ENCODE measurements around the gene INAFM2.

The INAFM2 gene

GRCh38 chr15:40323239-40323952 lies at the start of gene INAFM2:
TSS of gene INAFM2 (plus strand) at chr15:40323692. CDS start at chr15:40324056, 364 bp downstream.
- DNase-seq (ENCODE audit: low read depth in 2 of 2): peak; percentile 81 to 83

- peak; percentile 80 to 82 for DNase-seq (ENCODE audit: low read depth in 2 of 2)
Measured at GRCh38 chr15:40274350-40275274, 48.9 kb upstream of the INAFM2 start.

- no peak for DNase-seq (ENCODE audit: low read depth in 2 of 2)
Measured at GRCh38 chr15:40275523-40275922, 48.0 kb upstream of the INAFM2 start.

GRCh38 chr15:40275954-40276353 lies 47.5 kb upstream of the INAFM2 start:
- DNase-seq (ENCODE audit: low read depth in 2 of 2): no peak

GRCh38 chr15:40276927-40277326 lies 46.6 kb upstream of the INAFM2 start:
- DNase-seq (ENCODE audit: low read depth in 2 of 2): no peak

- no peak for DNase-seq (ENCODE audit: low read depth in 2 of 2)
Measured at GRCh38 chr15:40277471-40277870, 46.0 kb upstream of the INAFM2 start.

- DNase-seq (ENCODE audit: low read depth in 2 of 2): no peak
Measured at GRCh38 chr15:40278026-40278425, 45.5 kb upstream of the INAFM2 start.

- peak; percentile 41 to 52 for DNase-seq (ENCODE audit: low read depth in 2 of 2)
Measured at GRCh38 chr15:40279437-40280141, 43.9 kb upstream of the INAFM2 start.

GRCh38 chr15:40280260-40281056 lies 43.0 kb upstream of the INAFM2 start:
- DNase-seq (ENCODE audit: low read depth in 2 of 2): no peak

GRCh38 chr15:40281057-40281800 lies 42.3 kb upstream of the INAFM2 start:
- no peak for DNase-seq (ENCODE audit: low read depth in 2 of 2)

GRCh38 chr15:40281801-40282146 lies 41.7 kb upstream of the INAFM2 start:
- DNase-seq (ENCODE audit: low read depth in 2 of 2): no peak

GRCh38 chr15:40282147-40282868 lies 41.2 kb upstream of the INAFM2 start:
- DNase-seq (ENCODE audit: low read depth in 2 of 2): peak in 1 of 2 donors; percentile 18

GRCh38 chr15:40282869-40283614 lies 40.5 kb upstream of the INAFM2 start, which contains the start of gene ANKRD63:
TSS of gene ANKRD63 (minus strand) at chr15:40283064. CDS start at chr15:40282586, 478 bp downstream.
- DNase-seq (ENCODE audit: low read depth in 2 of 2): no peak

GRCh38 chr15:40283615-40284300 lies 39.7 kb upstream of the INAFM2 start:
- no peak for DNase-seq (ENCODE audit: low read depth in 2 of 2)

GRCh38 chr15:40285151-40285550 lies 38.3 kb upstream of the INAFM2 start:
- no peak for DNase-seq (ENCODE audit: low read depth in 2 of 2)

GRCh38 chr15:40285554-40286011 lies 37.9 kb upstream of the INAFM2 start:
- no peak for DNase-seq (ENCODE audit: low read depth in 2 of 2)

- DNase-seq (ENCODE audit: low read depth in 2 of 2): no peak
Measured at GRCh38 chr15:40286061-40286532, 37.4 kb upstream of the INAFM2 start.

GRCh38 chr15:40286794-40287193 lies 36.7 kb upstream of the INAFM2 start:
- DNase-seq (ENCODE audit: low read depth in 2 of 2): no peak

All from stimulated activated CD8-positive, alpha-beta memory T cell treated with anti-CD3 and anti-CD28 coated beads, Interleukin-2, amount 100 ng/mL, for 1 hour (primary cell).